H4 (cell line): Measurements from ENCODE around the gene DNAH10. TPM values are rescaled to one million over a fixed set of nuclear protein-coding genes. Genes with fewer than 3 reads are reported as not detected.

Experiments
- DNase-seq: peaks from one replicate; pipeline ENCODE4 v3.0.0-alpha.2; 2015; ENCODE audit warnings: low spot score
- total RNA-seq: library from RNA; depleted of rRNA; stranded (reverse); fragments of >200 nt; shearing (Covaris generic); gene quantifications from 2 replicates; pipeline ENCODE4 v1.2.3, GENCODE V29; 2014; rRNA removed

Gene DNAH10
- total RNA-seq, 1 experiment from 2014 or later: 0.17 TPM

- no peak for DNase-seq
Measured at GRCh38 chr12:123966596-123966995, 204.5 kb downstream of the DNAH10 start.

DNA sequence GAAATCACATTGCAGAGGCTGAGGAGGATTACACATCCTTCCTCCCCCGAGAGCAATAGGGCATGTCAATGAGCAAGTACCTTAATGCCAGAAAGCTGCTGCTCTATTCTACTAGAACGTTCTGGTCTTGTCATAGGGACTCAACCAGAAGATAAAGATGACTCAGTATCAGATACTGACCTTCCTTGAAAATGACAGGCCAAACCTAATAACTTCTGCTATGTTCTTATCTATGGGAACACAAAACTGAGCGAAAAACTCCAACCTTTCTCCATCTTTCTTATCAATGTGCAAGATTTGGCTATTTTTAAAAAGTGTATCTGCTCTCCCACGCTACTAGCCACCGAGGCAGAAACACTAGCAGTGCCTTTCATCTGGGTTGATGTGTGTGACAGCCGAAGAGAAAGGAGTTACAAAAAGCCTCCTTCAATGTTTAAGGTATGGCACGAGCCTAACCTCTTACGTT, 205.1 kb downstream of the DNAH10 start:
- DNase-seq: no peak

GRCh38 chr12:123971449-123971769, 209.3 kb downstream of the DNAH10 start:
- no peak for DNase-seq

- peak; percentile 21 for DNase-seq
Measured at GRCh38 chr12:123971770-123972456, 209.8 kb downstream of the DNAH10 start.

DNA sequence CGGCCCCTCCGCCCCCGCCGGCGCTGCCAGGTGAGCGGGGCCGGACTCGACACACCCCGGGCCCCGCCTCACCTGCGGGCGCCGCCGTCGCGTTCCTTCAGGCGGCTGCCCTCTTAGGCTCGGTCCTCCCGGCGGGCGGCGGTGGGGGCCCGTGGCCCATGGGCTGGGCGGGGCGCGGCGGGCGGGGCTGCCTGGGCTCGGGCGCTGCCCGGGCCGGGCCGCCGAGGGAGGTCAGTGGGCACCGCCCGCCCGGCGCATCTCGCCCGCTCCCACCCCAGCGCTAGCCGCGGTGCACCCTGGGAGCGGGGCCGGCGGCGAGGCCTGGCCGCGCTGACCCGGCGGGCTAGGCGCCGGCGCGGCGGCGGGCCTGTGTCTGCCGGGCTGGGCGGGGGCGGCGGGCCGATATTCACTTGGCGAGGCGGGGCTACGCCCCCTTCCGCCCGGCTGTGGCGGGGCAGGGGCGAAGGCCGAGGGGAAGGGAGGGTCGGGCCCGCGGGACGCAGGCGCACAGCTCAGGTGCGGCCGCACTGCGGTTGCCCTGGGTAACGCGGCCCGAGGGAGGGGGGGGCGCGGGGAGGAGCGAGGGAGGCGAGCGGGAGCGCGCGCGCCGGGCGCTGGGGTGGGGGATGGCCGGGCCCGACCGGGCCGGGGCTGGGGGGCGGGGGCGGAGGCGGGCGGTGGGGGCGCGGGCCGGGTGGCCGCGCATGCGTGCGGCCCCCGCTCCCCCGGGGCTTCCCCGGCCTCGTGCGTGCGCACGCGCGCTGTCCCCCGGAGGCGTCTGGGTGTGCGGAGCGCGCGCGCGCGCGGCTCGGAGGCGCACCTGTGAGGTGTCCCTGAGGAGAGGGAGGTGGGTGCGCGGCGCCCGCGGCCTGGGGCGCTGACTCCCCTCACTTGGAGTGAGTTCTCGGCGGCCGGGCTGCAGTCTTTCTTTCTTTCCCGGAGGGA, 210.6 kb downstream of the DNAH10 start, which contains the start of the genes CCDC92 and ZNF664:
CCDC92 (minus strand) TSS at position 375 of the 945 bp plus-strand sequence. CDS start 28,526 bp downstream, outside the sequence.
ZNF664 (plus strand) TSS at position 759 of the 945 bp plus-strand sequence. CDS start 38,930 bp downstream, outside the sequence.
- DNase-seq: peak; percentile 87

DNA sequence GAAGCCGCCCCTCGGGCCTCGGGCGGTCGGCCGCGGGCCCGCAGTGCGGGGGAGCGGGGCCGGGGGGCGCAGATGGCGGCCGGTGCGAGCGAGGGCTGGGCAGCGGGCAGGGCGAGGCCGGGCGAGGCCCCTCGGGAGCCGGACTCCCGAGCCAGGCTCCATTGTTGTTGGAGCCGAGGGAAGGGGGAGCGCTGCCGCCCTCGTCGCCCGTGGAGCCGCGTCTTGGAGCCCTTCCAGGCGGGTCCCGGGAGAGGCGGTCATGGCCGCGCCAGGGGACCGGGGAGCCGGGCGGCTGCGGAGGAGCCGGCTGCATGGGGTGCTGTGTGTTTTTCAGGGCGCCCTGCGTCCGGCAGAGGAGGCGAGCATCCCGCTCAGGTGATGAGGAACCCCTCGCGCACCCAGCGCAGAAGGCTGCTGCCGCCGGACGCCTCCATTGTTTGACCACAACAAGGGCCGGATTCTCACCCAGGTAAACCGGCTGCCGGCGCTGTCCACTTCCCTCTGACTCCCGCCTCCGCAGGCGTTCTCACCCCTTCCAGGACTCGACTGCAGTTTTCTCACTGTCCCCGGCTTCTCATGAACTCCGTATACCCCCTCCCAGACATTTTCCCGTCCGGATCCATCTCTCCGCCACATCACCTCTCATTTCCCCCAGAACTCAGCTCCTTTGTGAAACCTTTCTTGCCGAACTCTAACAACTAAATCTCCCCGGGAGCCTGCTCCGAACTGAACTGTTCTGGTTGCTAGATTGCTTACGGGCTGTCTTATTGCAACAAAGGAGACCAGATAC, 211.6 kb downstream of the DNAH10 start:
- no peak for DNase-seq

DNA sequence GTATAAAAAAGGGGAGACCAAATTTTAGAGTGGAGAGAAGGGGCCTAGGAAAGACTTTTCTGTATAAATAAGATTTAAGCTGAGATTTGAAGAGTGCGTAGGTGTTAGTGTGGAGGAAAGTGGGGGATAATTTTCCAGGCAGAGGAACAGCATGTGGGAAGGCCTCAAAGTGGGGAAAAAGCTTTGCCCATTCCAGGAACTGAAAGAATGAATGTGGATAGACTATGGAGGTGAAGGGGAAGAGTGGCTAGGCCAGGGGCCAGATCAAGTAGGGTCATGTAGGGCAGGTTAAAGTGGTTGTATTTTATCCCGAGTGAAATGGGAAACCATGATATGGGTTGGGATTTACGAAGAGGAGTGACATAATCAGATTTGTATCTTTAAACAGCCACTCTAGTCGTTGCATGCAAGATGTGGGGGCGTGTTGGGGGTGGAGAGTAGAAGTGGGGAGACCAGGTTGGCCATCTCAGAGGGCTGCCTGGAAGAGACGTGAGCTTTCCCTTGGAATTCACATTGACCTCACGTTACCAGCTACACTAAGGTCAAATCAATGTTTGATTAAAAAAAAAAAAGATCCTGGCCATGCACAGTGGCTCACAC, 214.2 kb downstream of the DNAH10 start:
- no peak for DNase-seq

DNA sequence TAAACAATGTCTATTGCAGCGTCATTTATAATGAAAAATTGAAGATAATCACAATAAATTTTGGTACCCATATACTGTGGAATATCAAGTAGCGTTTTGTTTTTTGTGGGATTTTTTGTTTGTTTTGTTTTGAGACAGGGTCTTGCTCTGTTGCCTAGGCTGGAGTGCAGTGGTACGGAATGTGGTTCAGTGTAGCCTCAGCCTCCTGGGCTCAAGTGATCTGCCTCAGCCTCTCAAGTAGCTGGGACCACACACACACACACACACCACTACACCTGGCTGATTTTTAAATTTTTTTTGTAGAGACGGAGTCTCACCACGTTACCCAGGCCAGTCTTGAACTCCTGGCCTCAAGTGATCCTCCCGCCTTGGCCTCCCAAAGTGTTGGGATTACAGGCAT, 217.5 kb downstream of the DNAH10 start:
- no peak for DNase-seq

DNA sequence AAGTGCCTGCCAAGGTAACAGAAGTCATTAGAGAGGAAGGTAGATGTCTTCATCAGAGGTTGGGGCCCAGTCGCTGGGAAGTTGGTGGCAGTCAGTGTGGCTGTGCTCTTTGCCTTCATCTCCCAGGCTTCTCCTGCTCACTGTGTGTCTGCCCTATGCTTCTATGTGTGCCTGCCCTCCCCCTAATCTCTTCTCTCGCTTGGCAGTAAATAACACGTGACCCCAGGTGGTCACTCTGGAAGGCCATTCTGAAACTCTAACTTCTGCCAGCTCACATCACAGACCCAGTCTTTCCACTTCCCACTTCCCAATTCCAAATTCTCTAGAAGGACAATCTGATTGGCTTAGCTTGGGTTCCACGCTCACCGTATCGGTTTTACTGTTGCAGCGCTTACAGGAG, 220.2 kb downstream of the DNAH10 start:
- DNase-seq: no peak

DNA sequence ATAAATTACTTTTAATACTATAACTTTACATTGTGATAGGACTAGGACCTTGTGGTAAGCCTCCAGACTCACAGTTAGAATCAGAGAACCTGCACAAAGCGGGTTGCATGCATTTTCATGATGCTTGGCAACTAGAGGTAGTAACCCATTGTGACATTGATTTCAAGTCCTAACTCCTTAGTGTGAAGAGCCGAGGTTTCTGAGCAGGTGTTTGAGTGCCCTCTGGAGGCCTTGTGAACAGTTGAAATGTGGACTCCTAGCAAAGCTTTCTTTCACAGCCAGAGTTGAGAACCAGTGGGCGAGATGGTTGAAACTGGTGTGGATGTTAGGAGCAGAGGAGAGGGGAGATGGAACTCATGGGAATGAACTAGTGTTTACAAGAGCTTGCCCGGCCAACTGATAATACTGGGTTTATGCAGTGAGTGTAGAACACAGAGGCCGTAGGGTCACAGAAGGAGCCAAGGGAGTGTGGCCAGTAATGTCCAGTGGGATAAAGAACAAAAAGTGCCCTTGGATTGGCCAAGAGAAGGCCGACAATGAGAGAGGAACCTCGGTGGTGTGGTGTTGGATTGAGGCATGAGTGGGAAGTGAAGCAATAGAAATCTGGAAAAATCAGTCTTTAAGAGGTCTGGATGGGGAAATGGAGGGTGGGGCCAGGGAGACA, 221.9 kb downstream of the DNAH10 start:
- DNase-seq: peak; percentile 53

GRCh38 chr12:123984903-123985302, 222.8 kb downstream of the DNAH10 start:
- DNase-seq: no peak

Other genes with a start within 250 kb of the DNAH10 start
- gene RILPL1, start 228.6 kb upstream of the DNAH10 start, total RNA-seq: 5.0 and 10.8 TPM in 2 replicates
- 286 and 304 TPM in 2 replicates for gene TMED2, start 177.7 kb upstream of the DNAH10 start, total RNA-seq
- gene DDX55, start 160.2 kb upstream of the DNAH10 start, total RNA-seq: 16.1 and 24.8 TPM in 2 replicates
- gene EIF2B1, start 128.6 kb upstream of the DNAH10 start, total RNA-seq: 61.6 and 116 TPM in 2 replicates
- 96.5 and 97.3 TPM in 2 replicates for gene GTF2H3, start 128.5 kb upstream of the DNAH10 start, total RNA-seq
- 7.2 and 15.0 TPM in 2 replicates for gene TCTN2, start 91.2 kb upstream of the DNAH10 start, total RNA-seq
- gene ATP6V0A2, start 49.9 kb upstream of the DNAH10 start, total RNA-seq: 15.9 and 20.5 TPM in 2 replicates
- gene CCDC92, start 210.5 kb downstream of the DNAH10 start, total RNA-seq: 8.3 and 10.2 TPM in 2 replicates
- 41.6 and 48.6 TPM in 2 replicates for gene ZNF664, start 210.9 kb downstream of the DNAH10 start, total RNA-seq